Esophagus squamous epithelium (tissue), 4 donors: ENCODE data around the gene MKS1.

Source experiments
- POLR2A ChIP-seq, 4 donors: fragments of 450-650 bp; IDR thresholded peaks; one replicate each; pipeline ENCODE4 v1.6.1; 2017; ENCODE audit warnings: antibody characterized with exemption in 4 of 4, mild to moderate bottlenecking in 4 of 4, moderate library complexity in 3 of 4
- TF ChIP-seq, protein P1 (sequence below), 6 experiments: fragments of 450-650 bp in 4 of 6; fragments of 200-600 bp in 2 of 6; sonication (generic) in 2 of 6; IDR thresholded peaks; one replicate each; pipeline ENCODE4 v1.5.1; 2016 to 2019; ENCODE audit warnings: antibody characterized with exemption in 6 of 6, mild to moderate bottlenecking in 4 of 6, moderate library complexity in 4 of 6

DNA sequence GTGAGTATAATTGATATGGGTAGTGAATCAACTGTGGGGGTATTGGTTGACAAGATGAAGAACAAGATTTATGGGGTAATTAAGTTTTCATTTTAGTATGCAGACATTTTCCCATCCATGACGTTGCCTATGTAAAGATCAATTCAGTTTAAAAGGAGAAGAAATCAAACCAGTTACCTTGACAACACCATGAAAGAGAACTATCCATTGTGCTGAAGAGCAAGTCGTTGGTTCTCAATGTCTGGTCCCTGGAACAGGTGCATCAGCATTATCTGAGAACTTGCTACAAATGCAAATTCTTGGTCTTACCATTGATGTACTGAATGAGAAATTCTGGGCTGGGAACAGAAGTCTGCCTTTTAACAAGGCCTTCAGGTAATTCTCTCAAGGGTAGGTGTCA, 53.1 kb downstream of the MKS1 start:
- TF ChIP-seq POLR2A (IDR thresholded peaks at IDR 0.05), result no peak
- TF ChIP-seq, protein P1, sequence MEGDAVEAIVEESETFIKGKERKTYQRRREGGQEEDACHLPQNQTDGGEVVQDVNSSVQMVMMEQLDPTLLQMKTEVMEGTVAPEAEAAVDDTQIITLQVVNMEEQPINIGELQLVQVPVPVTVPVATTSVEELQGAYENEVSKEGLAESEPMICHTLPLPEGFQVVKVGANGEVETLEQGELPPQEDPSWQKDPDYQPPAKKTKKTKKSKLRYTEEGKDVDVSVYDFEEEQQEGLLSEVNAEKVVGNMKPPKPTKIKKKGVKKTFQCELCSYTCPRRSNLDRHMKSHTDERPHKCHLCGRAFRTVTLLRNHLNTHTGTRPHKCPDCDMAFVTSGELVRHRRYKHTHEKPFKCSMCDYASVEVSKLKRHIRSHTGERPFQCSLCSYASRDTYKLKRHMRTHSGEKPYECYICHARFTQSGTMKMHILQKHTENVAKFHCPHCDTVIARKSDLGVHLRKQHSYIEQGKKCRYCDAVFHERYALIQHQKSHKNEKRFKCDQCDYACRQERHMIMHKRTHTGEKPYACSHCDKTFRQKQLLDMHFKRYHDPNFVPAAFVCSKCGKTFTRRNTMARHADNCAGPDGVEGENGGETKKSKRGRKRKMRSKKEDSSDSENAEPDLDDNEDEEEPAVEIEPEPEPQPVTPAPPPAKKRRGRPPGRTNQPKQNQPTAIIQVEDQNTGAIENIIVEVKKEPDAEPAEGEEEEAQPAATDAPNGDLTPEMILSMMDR (IDR thresholded peaks at IDR 0.05), result no peak
